GM19193 (cell line): Measurements from ENCODE around the gene FBXL17.

Experiments
- POLR2A ChIP-seq: IDR thresholded peaks from 4 replicates; pipeline ENCODE4 v1.6.1; 2011; ENCODE audit not compliant: insufficient read depth, insufficient read length; ENCODE audit errors: extremely low read depth

FBXL17 gene

GRCh38 chr5:108381350-108381953, 446 bp downstream of the FBXL17 start:
- TF ChIP-seq POLR2A = peak; percentile 6

GRCh38 chr5:108380531-108381349, 1.2 kb downstream of the FBXL17 start:
- TF ChIP-seq POLR2A = peak; percentile 26

- no peak for TF ChIP-seq POLR2A
Measured at GRCh38 chr5:108379722-108380530, 2.0 kb downstream of the FBXL17 start.

GRCh38 chr5:108375768-108376167, 6.1 kb downstream of the FBXL17 start:
- TF ChIP-seq POLR2A = no peak

GRCh38 chr5:108373426-108373825, 8.5 kb downstream of the FBXL17 start:
- TF ChIP-seq POLR2A = no peak

- no peak for TF ChIP-seq POLR2A
Measured at GRCh38 chr5:108372369-108372768, 9.5 kb downstream of the FBXL17 start.

GRCh38 chr5:108371263-108371662, 10.6 kb downstream of the FBXL17 start:
- no peak for TF ChIP-seq POLR2A

GRCh38 chr5:108369167-108369566, 12.7 kb downstream of the FBXL17 start:
- TF ChIP-seq POLR2A = no peak

GRCh38 chr5:108367679-108368334, 14.1 kb downstream of the FBXL17 start:
- no peak for TF ChIP-seq POLR2A

- no peak for TF ChIP-seq POLR2A
Measured at GRCh38 chr5:108366500-108366899, 15.4 kb downstream of the FBXL17 start.

- TF ChIP-seq POLR2A = no peak
Measured at GRCh38 chr5:108361771-108362170, 20.1 kb downstream of the FBXL17 start.

- no peak for TF ChIP-seq POLR2A
Measured at GRCh38 chr5:108361239-108361638, 20.7 kb downstream of the FBXL17 start.

GRCh38 chr5:108360280-108360679, 21.6 kb downstream of the FBXL17 start:
- no peak for TF ChIP-seq POLR2A

GRCh38 chr5:108356286-108356685, 25.6 kb downstream of the FBXL17 start:
- no peak for TF ChIP-seq POLR2A

GRCh38 chr5:108353087-108353486, 28.8 kb downstream of the FBXL17 start:
- TF ChIP-seq POLR2A = no peak
